HCT116 (cell line): Measurements from ENCODE around the gene RILPL1. TPM values are rescaled to one million over a fixed set of nuclear protein-coding genes. Genes with fewer than 3 reads are reported as not detected.

Experiments
- ATAC-seq: fragments of 200-7000 bp; cut with Tn5 transposase; 2 replicates; pipeline ENCODE4 v1.9.1; 2020; ENCODE audit warnings: mild to moderate bottlenecking, moderate library complexity
- BruUV-seq: library from RNA; stranded (reverse); fragments of 400-500 nt; replicated peaks from 2 replicates; lab custom pipeline; 2021; lab: Mats Ljungman, UMichigan
- CTCF ChIA-PET: fragments of 300-600 bp; sonication (Branson Sonifier 250); formaldehyde crosslinking; loops from one replicate; lab custom pipeline; 2021; ENCODE audit warnings: antibody characterized with exemption; lab: Charles Lee
- POLR2A ChIA-PET: fragments of 300-600, 350-600 bp; sonication (Branson Sonifier 250); formaldehyde crosslinking; loops from one replicate; lab custom pipeline; 2021; ENCODE audit warnings: antibody characterized with exemption; lab: Charles Lee
- RAD21 ChIA-PET, 2 experiments: fragments of 300-600 bp; sonication (Branson Sonifier 250); formaldehyde crosslinking; loops; one replicate each; lab custom pipeline; 2023; ENCODE audit warnings: low total read pairs in 2 of 2; ENCODE audit not compliant: uncharacterized antibody in 2 of 2, unreplicated experiment in 2 of 2, low non-redundant PET in 1 of 2; lab: Charles Lee
- DNase-seq: peaks from one replicate; pipeline ENCODE4 v3.0.0-alpha.2; 2010; ENCODE audit warnings: low read depth, low spot score
- H2AFZ ChIP-seq: fragments of 200-600 bp; shearing (Covaris generic), sonication (generic); 2 replicates; pipeline ENCODE4 v1.6.1; 2017; ENCODE audit warnings: low read depth, mixed run types, mixed read lengths, antibody characterized with exemption, low read length; ENCODE audit not compliant: poor library complexity, severe bottlenecking
- H3K27ac ChIP-seq: 2 replicates; pipeline ENCODE4 v1.5.1; 2012; ENCODE audit warnings: low read depth, low read length
- H3K27me3 ChIP-seq: fragments of 200-600 bp; sonication (generic); 2 replicates; pipeline ENCODE4 v1.6.1; 2016; ENCODE audit warnings: mixed run types, low read length, mixed read lengths; ENCODE audit not compliant: insufficient read depth
- H3K36me3 ChIP-seq, 2 experiments: fragments of 200-500 bp in 1 of 2; fragments of 200-600 bp in 1 of 2; sonication (Bioruptor generic) in 1 of 2; sonication (generic) in 1 of 2; 2 replicates each; pipeline versions ENCODE4 v1.5.1 to v1.6.1; 2014 to 2016; ENCODE audit warnings: low read length in 2 of 2, inconsistent platforms in 1 of 2, mixed read lengths in 1 of 2, mixed run types in 1 of 2; ENCODE audit not compliant: insufficient read depth in 2 of 2, control insufficient read depth in 1 of 2
- H3K4me1 ChIP-seq, 2 experiments: fragments of 200-600 bp in 1 of 2; sonication (generic) in 1 of 2; 2 replicates each; pipeline versions ENCODE4 v1.5.1 to v1.6.1; 2012 to 2017; ENCODE audit warnings: low read length in 2 of 2, inconsistent platforms in 1 of 2, mild to moderate bottlenecking in 1 of 2, mixed read lengths in 1 of 2, mixed run types in 1 of 2, moderate library complexity in 1 of 2; ENCODE audit not compliant: insufficient read depth in 2 of 2, control insufficient read depth in 1 of 2
- H3K4me2 ChIP-seq: fragments of 200-600 bp; sonication (generic); 2 replicates; pipeline ENCODE4 v1.6.1; 2017; ENCODE audit warnings: mixed run types, low read length, mixed read lengths
- H3K4me3 ChIP-seq, 2 experiments: fragments of 200-600 bp in 1 of 2; sonication (generic) in 1 of 2; replicated peaks in 1 of 2; 2 replicates each; pipeline ENCODE4 v1.5.1; 2011 to 2016; ENCODE audit warnings: low read length in 2 of 2, control low read depth in 1 of 2, low read depth in 1 of 2, mild to moderate bottlenecking in 1 of 2, mixed read lengths in 1 of 2, mixed run types in 1 of 2
- H3K79me2 ChIP-seq: fragments of 200-600 bp; sonication (generic); 2 replicates; pipeline ENCODE4 v1.6.1; 2017; ENCODE audit warnings: mild to moderate bottlenecking, mixed run types, low read length, moderate library complexity, mixed read lengths; ENCODE audit not compliant: insufficient read depth
- H3K9ac ChIP-seq: fragments of 200-600 bp; sonication (generic); 2 replicates; pipeline ENCODE4 v1.6.1; 2016; ENCODE audit warnings: low read length, mixed read lengths
- H3K9me2 ChIP-seq: fragments of 200-600 bp; sonication (generic), shearing (Covaris generic); 2 replicates; pipeline ENCODE4 v1.6.1; 2017; ENCODE audit warnings: mixed run types, mild to moderate bottlenecking, moderate library complexity; ENCODE audit not compliant: insufficient read depth
- H3K9me3 ChIP-seq, 2 experiments: fragments of 200-500 bp in 1 of 2; fragments of 200-600 bp in 1 of 2; sonication (Bioruptor generic) in 1 of 2; sonication (generic) in 1 of 2; 2 replicates each; pipeline ENCODE4 v1.6.1; 2014 to 2017; ENCODE audit warnings: low read length in 2 of 2, mixed read lengths in 2 of 2, inconsistent platforms in 1 of 2, low read depth in 1 of 2, mild to moderate bottlenecking in 1 of 2, mixed run types in 1 of 2, moderate library complexity in 1 of 2; ENCODE audit not compliant: control insufficient read depth in 1 of 2, insufficient read depth in 1 of 2
- H4K20me1 ChIP-seq: fragments of 200-600 bp; sonication (generic), shearing (Covaris generic); 2 replicates; pipeline ENCODE4 v1.6.1; 2017; ENCODE audit warnings: mixed run types, mild to moderate bottlenecking, moderate library complexity; ENCODE audit not compliant: insufficient read depth
- CBX3 ChIP-seq: IDR thresholded peaks from 2 replicates; pipeline ENCODE4 v1.6.1; 2012; ENCODE audit warnings: low read depth
- EGR1 ChIP-seq: IDR thresholded peaks from 2 replicates; pipeline ENCODE4 v1.6.1; 2012; ENCODE audit warnings: low read depth
- EZH2phosphoT487 ChIP-seq: fragments of 200-600 bp; IDR thresholded peaks from 2 replicates; pipeline ENCODE4 v1.6.1; 2018; ENCODE audit warnings: antibody characterized with exemption, borderline replicate concordance
- MAX ChIP-seq: IDR thresholded peaks from 2 replicates; pipeline ENCODE4 v1.6.1; 2012
- POLR2A ChIP-seq: IDR thresholded peaks from 2 replicates; pipeline ENCODE4 v1.7.0; 2011; ENCODE audit warnings: borderline replicate concordance; ENCODE audit not compliant: insufficient read depth, insufficient read length; ENCODE audit errors: extremely low read depth
- REST ChIP-seq: IDR thresholded peaks from 2 replicates; pipeline ENCODE4 v1.6.1; 2012; ENCODE audit warnings: low read depth
- SIN3A ChIP-seq: IDR thresholded peaks from 2 replicates; pipeline ENCODE4 v1.6.1; 2012; ENCODE audit warnings: low read depth
- TCF7L2 ChIP-seq: IDR thresholded peaks from 2 replicates; pipeline ENCODE4 v1.7.0; 2011; ENCODE audit warnings: borderline replicate concordance, inconsistent platforms; ENCODE audit not compliant: insufficient read depth, insufficient read length; ENCODE audit errors: extremely low read depth
- YY1 ChIP-seq: IDR thresholded peaks from 2 replicates; pipeline ENCODE4 v1.6.1; 2011; ENCODE audit warnings: low read length, low read depth, moderate library complexity, mild to moderate bottlenecking; ENCODE audit not compliant: insufficient replicate concordance; ENCODE audit errors: extremely low read depth
- ZBTB33 ChIP-seq: IDR thresholded peaks from 2 replicates; pipeline ENCODE4 v1.6.1; 2011; ENCODE audit warnings: mild to moderate bottlenecking, low read length, moderate library complexity; ENCODE audit not compliant: insufficient replicate concordance; ENCODE audit errors: extremely low read depth
- ZFX ChIP-seq: fragments of 450-650 bp; IDR thresholded peaks from 2 replicates; pipeline ENCODE4 v1.6.1; 2017
- ZNF274 ChIP-seq: fragments of 200-500 bp; sonication (Bioruptor generic); IDR thresholded peaks from 2 replicates; pipeline ENCODE4 v1.6.1; 2014; ENCODE audit warnings: mild to moderate bottlenecking, low read depth, low read length, inconsistent platforms
- intact Hi-C: fragments of 100-400 bp; cut with micrococcal nuclease; formaldehyde crosslinking; loops from 2 replicates; pipeline ENCODE4 v1.10.0; 2022
- total RNA-seq: library from RNA; stranded (reverse); gene quantifications from one replicate; pipeline ENCODE4 v1.2.1, GENCODE V29; 2021; ENCODE audit not compliant: unreplicated experiment

RILPL1 gene
- total RNA-seq, 1 experiment from 2014 or later: 11.8 TPM

- TF ChIP-seq CBX3 (no peak), REST (no peak)
- TF ChIP-seq, all 23 proteins: peak for 0
Measured at GRCh38 chr12:123475246-123475703, 58.2 kb downstream of the RILPL1 start (continued).

- no peak for DNase-seq
- H3K79me2 ChIP-seq: no peaks in the 10 kb centered on the region
- intact Hi-C loops: no loop called here
- TF ChIP-seq MAX: no peak
- no peak for TF ChIP-seq ZNF274
- no peak for TF ChIP-seq EZH2phosphoT487
- no peak for TF ChIP-seq SIN3A
- TF ChIP-seq POLR2A: no peak
- no peak for TF ChIP-seq YY1
- no peak for TF ChIP-seq ZFX
- TF ChIP-seq EGR1: no peak
- TF ChIP-seq TCF7L2: no peak
- no peak for TF ChIP-seq ZBTB33
- TF ChIP-seq, all 23 proteins: peak for 0
- ChIA-PET CTCF (no interaction called here), POLR2A (no interaction called here), RAD21 (no interaction called here)
- Histone ChIP-seq H4K20me1 (no peaks in the 10 kb centered on the region), H3K4me1 (no peaks in the 10 kb centered on the region), H3K36me3 (peaks cover 3 to 6% of the 10 kb centered on the region in 2 experiments; a peak in 3 of 4 replicates), H3K9me3 (no peaks in the 10 kb centered on the region), H3K27me3 (no peaks in the 10 kb centered on the region), H3K4me3 (no peak overlapping the region), H3K27ac (no peak overlapping the region), H3K9ac (no peak overlapping the region), H3K4me2 (no peak overlapping the region), H3K9me2 (no peaks in the 10 kb centered on the region), H2AFZ (no peak overlapping the region)
- no TSS peak for BruUV-seq
- ATAC-seq: no peak
Measured at GRCh38 chr12:123474485-123475245, 58.9 kb downstream of the RILPL1 start.
